SU-DHL-6 (cell line): Measurements from ENCODE around the gene ST3GAL4.

Experiments
- CTCF ChIP-seq: fragments of 200-600 bp; sonication (generic); IDR thresholded peaks from one replicate; pipeline ENCODE4 v1.5.1; 2017; ENCODE audit warnings: antibody characterized with exemption, mild to moderate bottlenecking, low read length, moderate library complexity; ENCODE audit not compliant: insufficient read depth, poor library complexity, severe bottlenecking
- EZH2phosphoT487 ChIP-seq: fragments of 200-600 bp; sonication (generic), shearing (Covaris generic); conservative IDR thresholded peaks from 2 replicates; pipeline ENCODE4 v1.6.1; 2018; ENCODE audit warnings: mild to moderate bottlenecking, antibody characterized with exemption, low read length, moderate library complexity, mixed read lengths

GRCh38 chr11:126396965-126397364, 41.5 kb downstream of the ST3GAL4 start:
- TF ChIP-seq CTCF (no peak), EZH2phosphoT487 (no peak)
